GM19193 (cell line): Measurements from ENCODE around the gene TMC1.

Experiments used
- POLR2A ChIP-seq: IDR thresholded peaks from 4 replicates; pipeline ENCODE4 v1.6.1; 2011; ENCODE audit not compliant: insufficient read depth, insufficient read length; ENCODE audit errors: extremely low read depth

The TMC1 gene

DNA sequence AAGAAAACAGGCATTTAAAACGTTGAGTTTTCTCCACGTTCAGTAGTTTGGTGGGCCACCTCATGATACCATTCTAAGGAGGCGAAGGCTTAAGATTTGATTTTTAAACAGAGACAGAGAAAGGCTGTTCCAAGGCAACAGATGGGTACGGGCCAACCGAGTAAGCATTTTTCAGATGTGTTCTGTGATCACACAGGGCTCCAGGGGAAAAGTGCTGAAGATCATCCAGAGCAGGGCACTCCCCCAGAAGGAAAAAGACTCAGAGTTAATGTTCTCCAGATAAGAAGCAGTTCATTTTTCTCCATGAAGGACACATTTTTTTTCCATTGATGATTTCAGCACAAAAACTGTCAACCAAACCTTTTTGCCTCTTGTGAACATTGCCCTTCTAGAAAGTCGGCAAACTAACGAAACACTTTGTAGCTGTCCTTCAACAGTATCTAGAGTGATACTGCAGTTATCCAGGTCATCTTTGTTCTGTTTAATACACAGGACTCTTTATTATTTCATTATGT, 292.7 kb downstream of the TMC1 start:
- TF ChIP-seq POLR2A: no peak

DNA sequence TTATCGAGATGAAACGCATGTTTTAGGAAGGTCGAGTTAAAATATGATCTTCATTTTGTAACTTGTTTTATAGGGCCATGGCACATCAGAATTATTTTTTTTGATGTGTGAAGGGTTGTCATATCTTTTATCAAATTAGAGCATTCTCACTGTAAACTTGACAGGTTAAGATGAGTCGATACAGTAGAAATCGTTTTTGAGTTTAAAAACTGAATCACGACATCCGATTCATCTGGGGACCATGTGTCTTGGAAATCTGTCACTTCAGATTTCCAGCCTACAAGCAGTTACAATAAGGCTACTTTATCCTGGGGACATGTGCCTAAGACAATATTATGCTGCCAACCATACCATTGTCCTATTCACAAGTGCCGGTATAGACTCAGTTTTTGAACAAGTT, 295.3 kb downstream of the TMC1 start:
- TF ChIP-seq POLR2A: no peak

GRCh38 chr9:72817413-72817812, 296.0 kb downstream of the TMC1 start:
- TF ChIP-seq POLR2A: no peak

GRCh38 chr9:72818385-72818784, 297.0 kb downstream of the TMC1 start:
- no peak for TF ChIP-seq POLR2A

DNA sequence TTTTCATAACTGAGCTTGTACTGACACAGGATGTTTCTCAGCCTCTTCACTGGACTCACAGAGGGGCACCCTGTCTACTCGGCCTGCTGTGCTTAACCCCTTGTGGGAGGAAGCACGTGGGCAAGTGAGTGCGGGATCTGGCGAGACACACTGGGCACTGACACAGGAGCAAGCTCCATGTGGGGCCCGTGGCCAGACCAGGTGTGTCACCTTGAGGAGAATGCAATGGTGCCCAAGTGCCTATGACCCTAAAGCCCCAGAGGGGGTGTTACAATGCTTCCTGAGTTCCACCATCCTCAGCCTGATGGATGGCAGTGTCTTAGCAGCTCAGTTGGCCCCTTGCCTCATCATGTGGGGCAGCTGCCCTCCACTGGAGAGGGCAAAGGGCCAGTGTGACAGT, 302.6 kb downstream of the TMC1 start:
- TF ChIP-seq POLR2A: no peak

DNA sequence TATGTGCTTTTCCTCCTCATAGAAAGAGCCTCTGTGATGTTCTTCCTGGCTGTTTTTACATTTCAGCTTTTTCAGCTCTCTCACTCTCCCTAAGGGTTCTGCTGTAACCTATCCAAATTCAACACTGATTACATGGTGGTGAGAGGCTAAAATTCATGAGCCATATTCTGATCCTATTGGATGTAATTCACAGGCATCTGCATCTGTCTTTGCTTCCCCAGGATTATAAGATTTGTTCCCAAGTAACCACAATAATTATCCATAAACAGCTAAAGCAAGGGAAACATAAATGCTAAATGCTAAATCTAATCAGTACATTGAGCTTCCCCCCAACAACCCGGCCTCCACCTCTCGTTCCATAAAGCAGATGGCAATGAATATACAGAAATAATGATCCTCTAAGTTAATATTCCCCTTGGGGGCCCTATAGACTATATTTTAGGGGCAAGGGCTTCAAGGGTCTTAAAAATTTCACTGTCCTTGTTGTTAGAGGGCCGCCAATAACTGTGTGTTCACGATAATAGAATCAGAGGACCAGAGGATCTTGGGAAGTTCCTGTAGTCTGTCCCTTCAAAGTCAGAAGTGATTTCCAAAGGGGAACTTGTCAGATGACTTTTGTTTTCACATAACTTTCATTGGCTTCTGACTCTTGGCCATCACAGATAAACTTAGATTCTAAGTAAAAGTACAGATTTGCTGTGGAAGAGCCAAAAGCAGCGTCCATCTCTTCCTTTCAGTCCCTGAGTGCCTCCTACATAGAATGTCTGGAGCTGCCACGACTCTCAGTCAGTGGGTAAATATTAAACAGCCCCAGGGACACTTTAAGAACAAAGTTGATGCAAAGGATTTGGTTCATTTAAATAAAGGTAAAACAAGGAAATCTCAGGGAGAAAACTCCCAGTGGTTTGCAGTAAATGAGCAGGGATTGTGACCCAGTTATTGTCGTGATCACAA, 305.9 kb downstream of the TMC1 start:
- no peak for TF ChIP-seq POLR2A

DNA sequence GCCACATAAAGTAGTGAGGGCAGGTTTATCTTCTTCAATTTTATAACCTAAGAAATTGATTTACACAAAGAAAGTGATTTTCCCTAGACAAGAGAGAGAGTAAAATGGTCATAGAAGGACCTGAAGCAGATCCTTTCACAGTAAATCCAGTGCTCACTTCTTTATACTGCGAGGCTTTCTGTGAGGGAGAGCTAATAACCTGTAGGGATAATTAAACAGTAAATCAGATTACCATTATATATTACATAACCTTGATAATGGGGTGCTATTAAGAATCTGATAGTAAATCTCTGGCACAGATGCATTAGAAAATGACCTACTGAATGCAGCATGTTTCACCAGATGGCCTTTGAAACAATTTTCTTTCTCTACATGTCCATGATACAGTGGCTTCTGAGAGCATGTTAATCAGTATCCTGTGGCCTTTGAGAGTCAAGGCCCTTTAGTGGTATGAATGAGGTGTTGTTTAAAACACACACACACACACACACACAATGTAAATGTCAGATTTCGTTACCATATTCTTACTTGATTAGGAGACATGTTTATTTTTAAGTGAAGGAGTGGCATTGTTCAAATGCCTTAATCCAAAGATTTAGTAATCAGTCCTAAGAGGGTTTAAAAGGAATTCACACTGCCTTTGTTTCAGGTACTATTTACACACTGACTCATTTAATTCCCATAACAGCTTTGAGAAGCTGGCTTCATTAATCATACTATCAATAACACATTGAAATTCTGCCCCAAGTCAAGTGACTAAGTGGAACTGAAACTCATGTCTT, 306.7 kb downstream of the TMC1 start:
- no peak for TF ChIP-seq POLR2A

- TF ChIP-seq POLR2A: no peak
Measured at GRCh38 chr9:72834994-72835393, 313.6 kb downstream of the TMC1 start.

GRCh38 chr9:72836790-72837189, 315.4 kb downstream of the TMC1 start:
- TF ChIP-seq POLR2A: no peak

GRCh38 chr9:72839085-72839484, 317.7 kb downstream of the TMC1 start:
- no peak for TF ChIP-seq POLR2A

DNA sequence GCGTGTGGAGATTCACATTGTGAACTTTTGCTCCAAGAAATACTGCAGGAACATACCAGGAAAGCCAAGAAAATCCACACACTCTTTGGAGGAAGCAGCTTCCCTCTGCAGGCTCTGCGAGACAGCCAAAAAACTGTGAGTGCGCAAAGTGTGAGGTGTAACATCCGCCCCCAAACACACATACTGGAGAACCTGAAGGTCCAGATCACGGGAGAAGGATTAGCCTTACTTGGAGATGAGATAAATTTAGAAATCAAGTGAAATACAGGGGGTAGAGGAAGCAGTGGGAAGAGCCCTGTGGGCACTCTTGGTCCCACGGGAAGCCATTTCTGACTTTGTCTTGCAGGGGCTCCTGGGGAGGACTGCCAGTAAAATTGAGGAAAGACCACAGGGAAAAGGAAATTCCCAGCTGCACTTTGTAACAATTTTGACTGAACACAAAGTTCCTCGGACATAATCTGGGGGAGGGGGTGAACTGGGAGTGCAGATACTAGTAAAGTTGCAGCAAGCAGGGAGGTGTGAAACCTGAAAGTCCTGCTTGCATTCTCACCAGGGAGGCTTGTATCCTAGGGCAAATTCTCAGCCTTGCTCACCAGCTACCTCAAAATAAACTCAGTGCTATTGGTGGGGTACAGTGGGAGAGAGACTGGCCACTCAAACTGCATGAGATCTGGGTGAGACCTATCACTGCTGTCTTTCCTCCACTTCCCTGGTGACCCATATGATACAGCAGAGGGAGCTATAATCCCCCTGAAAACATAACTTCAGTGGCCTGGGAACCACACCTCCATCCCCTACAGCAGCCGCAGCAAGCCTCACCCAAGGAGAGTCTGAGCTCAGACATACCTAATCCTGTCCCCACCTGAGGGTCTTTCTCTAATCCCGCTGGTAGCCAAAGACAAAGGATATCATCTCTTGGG, 322.4 kb downstream of the TMC1 start:
- no peak for TF ChIP-seq POLR2A

DNA sequence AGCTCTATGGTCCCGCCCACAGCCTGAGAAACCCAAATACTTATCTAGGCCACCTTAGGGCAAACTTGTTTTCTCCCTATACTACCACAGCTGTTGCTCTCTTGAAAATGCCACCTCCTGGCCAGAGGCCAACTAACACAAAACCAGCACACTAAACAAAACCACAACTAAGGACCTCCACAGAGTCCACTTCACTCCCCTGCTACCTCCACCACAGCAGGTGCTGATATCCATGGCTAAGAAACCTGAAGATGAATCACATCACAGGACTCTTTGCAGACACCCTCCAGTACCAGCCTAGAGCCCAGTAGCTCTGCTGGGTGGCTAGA, 323.0 kb downstream of the TMC1 start:
- TF ChIP-seq POLR2A: no peak

DNA sequence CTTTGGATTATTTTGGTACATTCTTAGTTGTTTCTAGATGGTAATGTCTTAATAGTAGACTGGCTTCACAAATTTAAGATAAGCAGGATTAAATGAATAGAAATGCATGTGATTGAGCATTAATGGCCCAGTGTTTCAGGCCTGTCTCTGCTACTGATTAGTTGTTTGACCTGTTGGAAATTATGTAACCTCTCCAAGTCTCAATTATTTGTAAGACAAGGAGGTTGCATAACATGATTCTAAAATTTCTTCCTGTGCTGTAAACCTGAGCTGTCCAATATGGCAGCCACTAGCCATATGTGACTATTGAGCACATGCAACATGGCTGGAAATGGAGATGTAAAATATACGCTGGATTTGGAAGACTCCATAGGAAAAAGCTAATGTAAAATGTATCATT, 333.9 kb downstream of the TMC1 start:
- no peak for TF ChIP-seq POLR2A

GRCh38 chr9:72855890-72856523, 334.6 kb downstream of the TMC1 start:
- no peak for TF ChIP-seq POLR2A
